Suprapubic skin (tissue), 4 donors: Measurements from ENCODE around the gene MLH3. TPM values are rescaled to one million over a fixed set of nuclear protein-coding genes. Genes with fewer than 3 reads are reported as not detected.

ENCODE experiments used
- DNase-seq, 2 donors: peaks; one replicate each; pipeline ENCODE4 v3.0.0-alpha.2; 2019; ENCODE audit warnings: low spot score in 2 of 2
- H3K27ac ChIP-seq: fragments of 200-600 bp; sonication (generic); one replicate; pipeline ENCODE4 v1.5.1; 2019
- H3K27me3 ChIP-seq: fragments of 200-600 bp; sonication (generic); one replicate; pipeline ENCODE4 v1.5.1; 2019
- H3K36me3 ChIP-seq: fragments of 200-600 bp; sonication (generic); one replicate; pipeline ENCODE4 v1.5.1; 2019
- H3K4me1 ChIP-seq: fragments of 200-600 bp; sonication (generic); one replicate; pipeline ENCODE4 v1.5.1; 2019
- H3K4me3 ChIP-seq: fragments of 200-600 bp; sonication (generic); one replicate; pipeline ENCODE4 v1.5.1; 2019; ENCODE audit warnings: mild to moderate bottlenecking
- H3K9me3 ChIP-seq: fragments of 200-600 bp; sonication (generic); one replicate; pipeline ENCODE4 v1.5.1; 2019
- CTCF ChIP-seq, 2 donors: fragments of 200-600 bp in 1 of 2; fragments of 450-650 bp in 1 of 2; sonication (generic) in 1 of 2; IDR thresholded peaks; one replicate each; pipeline ENCODE4 v1.5.1; 2016 to 2019; ENCODE audit warnings: antibody characterized with exemption in 2 of 2, mild to moderate bottlenecking in 1 of 2, moderate library complexity in 1 of 2
- EP300 ChIP-seq: sonication (generic); formaldehyde crosslinking; IDR thresholded peaks from one replicate; pipeline ENCODE4 v1.6.1; 2017; ENCODE audit warnings: antibody characterized with exemption
- POLR2A ChIP-seq, 2 donors: fragments of 450-650 bp; IDR thresholded peaks; one replicate each; pipeline ENCODE4 v1.6.1; 2017; ENCODE audit warnings: antibody characterized with exemption in 2 of 2, mild to moderate bottlenecking in 2 of 2, moderate library complexity in 2 of 2
- POLR2AphosphoS5 ChIP-seq, 3 donors: sonication (generic); formaldehyde crosslinking; IDR thresholded peaks; one replicate each; pipeline ENCODE4 v1.6.1; 2017; ENCODE audit warnings: antibody characterized with exemption in 3 of 3
- WGBS: methylation state at CpG from one replicate; pipeline ENCODE4 v1.1.5; 2018; 5-methylcytosine and 5-hydroxymethylcytosine counted together
- total RNA-seq, 4 donors: library from RNA; depleted of rRNA; stranded (reverse); fragments of >200 nt; gene quantifications; one replicate each; pipeline ENCODE4 v1.1.0, GENCODE V29; 2016

Gene MLH3
- 10 to 100 TPM in 3 of 4 donors, 1 to 10 TPM in 1; 8.6 to 27.0 (median 14.1) TPM for total RNA-seq

- peak in 1 of 2 donors; percentile 81 for DNase-seq
- H3K27me3 ChIP-seq = no peaks in the 10 kb centered on the region
- H3K4me3 ChIP-seq = peak within 1 kb of the TSS; percentile 71
- peaks cover 49% of the 10 kb centered on the region for H3K4me1 ChIP-seq
- no peaks in the 10 kb centered on the region for H3K36me3 ChIP-seq
- H3K27ac ChIP-seq = peak within 1 kb of the TSS; percentile 95
- no peaks in the 10 kb centered on the region for H3K9me3 ChIP-seq
- TF ChIP-seq CTCF (IDR thresholded peaks at IDR 0.05) (no peak), POLR2AphosphoS5 (IDR thresholded peaks at IDR 0.05) (peak; percentile 4 to 25 (median 9)), POLR2A (IDR thresholded peaks at IDR 0.05) (peak in 1 of 2 donors; percentile 59)
- WGBS = 1% methylated on average over 54 of the region's 59 CpGs
Observed at GRCh38 chr14:75050852-75051555, at the start of gene MLH3. Gene MLH3, minus strand, starts transcription at chr14:75051467. Its CDS starts 1,812 bp downstream, at chr14:75049655.

GRCh38 chr14:75098682-75099081, 47.4 kb upstream of the MLH3 start:
- WGBS = 81% methylated on average over 1 of the region's 1 CpG
- Histone ChIP-seq H3K27ac (no peak overlapping the region), H3K36me3 (peaks cover 88% of the 10 kb centered on the region), H3K9me3 (no peaks in the 10 kb centered on the region), H3K4me3 (no peak overlapping the region), H3K27me3 (no peaks in the 10 kb centered on the region), H3K4me1 (no peaks in the 10 kb centered on the region)
- DNase-seq = no peak
- TF ChIP-seq POLR2A (IDR thresholded peaks at IDR 0.05) = no peak
- TF ChIP-seq EP300 = no peak
- TF ChIP-seq POLR2AphosphoS5 (IDR thresholded peaks at IDR 0.05) = no peak
- no peak for TF ChIP-seq CTCF (IDR thresholded peaks at IDR 0.05)

- Histone ChIP-seq H3K4me3 (no peak overlapping the region), H3K4me1 (no peaks in the 10 kb centered on the region), H3K9me3 (no peaks in the 10 kb centered on the region), H3K27me3 (no peaks in the 10 kb centered on the region), H3K36me3 (peaks cover 88% of the 10 kb centered on the region), H3K27ac (no peak overlapping the region)
- TF ChIP-seq EP300 (no peak), CTCF (IDR thresholded peaks at IDR 0.05) (no peak), POLR2A (IDR thresholded peaks at IDR 0.05) (no peak), POLR2AphosphoS5 (IDR thresholded peaks at IDR 0.05) (no peak)
- DNase-seq = no peak
Observed at GRCh38 chr14:75098212-75098611, 46.9 kb upstream of the MLH3 start.

GRCh38 chr14:75096959-75097358, 45.7 kb upstream of the MLH3 start:
- no peaks in the 10 kb centered on the region for H3K27me3 ChIP-seq
- TF ChIP-seq POLR2AphosphoS5 (IDR thresholded peaks at IDR 0.05) (no peak), POLR2A (IDR thresholded peaks at IDR 0.05) (no peak), CTCF (IDR thresholded peaks at IDR 0.05) (no peak), EP300 (no peak)
- H3K9me3 ChIP-seq = no peaks in the 10 kb centered on the region
- peaks cover 93% of the 10 kb centered on the region for H3K36me3 ChIP-seq
- H3K27ac ChIP-seq = no peak overlapping the region
- H3K4me1 ChIP-seq = no peaks in the 10 kb centered on the region
- DNase-seq = no peak
- H3K4me3 ChIP-seq = no peak overlapping the region
- WGBS = 91% methylated on average over 6 of the region's 6 CpGs

- Histone ChIP-seq H3K4me3 (no peak overlapping the region), H3K27me3 (no peaks in the 10 kb centered on the region), H3K36me3 (peaks cover 95% of the 10 kb centered on the region), H3K27ac (no peak overlapping the region), H3K4me1 (no peaks in the 10 kb centered on the region), H3K9me3 (no peaks in the 10 kb centered on the region)
- no peak for DNase-seq
- WGBS = 89% methylated on average over 4 of the region's 4 CpGs
- TF ChIP-seq POLR2A (IDR thresholded peaks at IDR 0.05) (no peak), EP300 (no peak), POLR2AphosphoS5 (IDR thresholded peaks at IDR 0.05) (no peak), CTCF (IDR thresholded peaks at IDR 0.05) (no peak)
Observed at GRCh38 chr14:75095690-75096089, 44.4 kb upstream of the MLH3 start.
